ENCODE results near the gene C3orf20.
"Not testable (repeated sequence)": the region's sequence is repeated elsewhere in the genome, so short reads cannot be mapped to it uniquely, and the experiment has no call there.

C3orf20 gene

DNA sequence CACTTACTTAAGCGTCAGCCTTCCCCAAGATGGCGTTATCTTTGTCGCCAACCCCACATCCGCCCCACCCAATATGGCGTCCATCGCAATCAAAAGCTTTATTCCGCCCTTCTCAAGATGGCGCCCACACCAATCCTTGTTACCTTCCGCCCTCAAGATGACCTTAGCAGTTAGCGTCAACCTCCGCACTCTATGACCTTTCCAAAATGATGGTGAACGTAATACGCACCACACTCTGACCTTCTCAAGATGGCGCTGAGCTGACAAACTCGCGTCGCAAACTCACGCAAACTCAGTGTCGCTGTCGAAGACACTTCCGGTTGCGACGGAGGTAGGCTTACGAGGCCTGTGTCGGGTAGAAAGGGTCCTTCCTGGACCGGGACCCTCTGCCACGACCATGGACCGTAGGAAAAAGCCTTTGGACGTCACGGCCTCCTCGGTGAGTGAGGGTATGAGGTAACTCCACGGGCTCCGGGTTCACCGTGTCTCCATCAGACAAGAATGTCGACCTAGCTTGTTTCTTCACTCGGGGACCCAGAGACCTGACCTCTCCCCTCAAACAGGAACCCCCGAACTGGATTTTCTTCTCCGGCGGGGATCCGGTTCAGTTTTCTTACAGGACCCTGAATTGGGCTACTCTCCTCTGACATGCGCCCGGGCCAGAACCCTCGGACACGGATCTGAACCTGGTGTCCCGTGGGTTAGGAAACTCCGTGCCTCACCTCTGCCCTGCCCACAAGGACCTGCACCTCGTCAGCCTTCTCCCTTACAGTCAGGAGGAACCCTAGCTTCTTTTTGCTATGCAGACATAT lies 23.3 kb upstream of the C3orf20 start, which contains the start of gene CCDC174:
TSS of gene CCDC174 (plus strand) at position 323 of the 812 bp plus-strand sequence. CDS start at position 398, 75 bp downstream.
- peak; percentile 97 for DNase-seq

DNA sequence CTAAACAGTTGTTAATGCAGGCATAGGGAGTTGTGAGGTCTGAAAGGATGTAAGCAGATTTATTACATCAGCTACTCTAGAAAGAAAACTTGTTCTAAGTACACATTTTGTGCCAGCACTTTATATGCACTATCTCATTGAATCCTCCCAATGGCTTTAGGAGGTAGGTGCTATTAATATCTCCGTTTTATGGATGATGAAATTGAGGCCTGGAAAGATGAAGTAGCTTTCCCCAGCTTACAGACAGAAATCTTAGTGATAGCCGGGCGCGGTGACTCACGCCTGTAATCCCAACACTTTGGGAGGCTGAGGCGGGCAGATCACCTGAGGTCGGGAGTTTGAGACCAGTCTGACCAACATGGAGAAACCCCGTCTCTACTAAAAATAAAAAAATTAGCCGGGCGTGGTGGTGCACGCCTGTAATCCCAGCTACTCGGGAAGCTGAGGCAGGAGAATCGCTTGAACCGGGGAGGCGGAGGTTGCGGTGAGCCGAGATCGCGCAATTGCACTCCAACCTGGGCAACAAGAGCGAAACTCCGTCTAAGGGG lies 22.5 kb upstream of the C3orf20 start:
- not testable (repeated sequence) for DNase-seq

DNA sequence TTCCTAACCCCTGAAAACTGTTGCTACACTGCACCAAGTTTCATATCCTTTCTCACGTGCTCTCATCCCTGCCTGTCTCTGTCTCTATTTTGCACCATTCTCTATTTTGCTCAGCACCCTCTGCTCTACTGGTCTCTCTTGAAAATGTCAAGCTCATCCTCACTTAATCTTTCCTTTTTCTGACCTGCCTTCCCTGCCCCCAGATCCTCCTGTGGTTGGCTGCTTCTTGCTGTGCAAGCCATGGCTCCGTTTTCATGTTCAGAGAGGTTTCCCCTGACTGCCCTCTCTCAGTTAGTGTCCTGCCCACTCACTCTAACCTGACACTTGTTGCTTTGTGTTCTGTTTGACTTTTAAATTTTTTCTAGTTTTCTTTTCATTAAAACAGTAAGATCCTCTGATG lies 17.4 kb upstream of the C3orf20 start:
- no peak for DNase-seq

DNA sequence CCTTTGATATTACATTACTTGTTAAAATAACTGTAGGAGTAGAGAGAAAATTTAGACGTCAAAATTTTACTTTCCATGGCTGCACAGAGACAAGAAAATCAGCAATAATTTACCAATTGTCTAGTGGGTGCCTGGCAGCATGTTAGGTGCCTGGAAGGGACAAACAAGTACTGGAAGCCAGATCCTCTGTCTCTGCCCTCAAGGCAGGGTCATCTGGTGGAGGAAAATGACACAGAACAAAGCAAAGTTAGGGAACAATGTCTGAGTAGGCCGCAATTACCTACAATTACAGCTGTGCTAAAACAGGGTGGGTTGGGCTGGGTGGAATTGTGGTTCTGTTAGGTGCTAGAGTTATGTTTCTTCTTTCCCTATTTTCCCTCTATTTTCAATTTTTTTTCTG lies 16.0 kb upstream of the C3orf20 start:
- no peak for DNase-seq

DNA sequence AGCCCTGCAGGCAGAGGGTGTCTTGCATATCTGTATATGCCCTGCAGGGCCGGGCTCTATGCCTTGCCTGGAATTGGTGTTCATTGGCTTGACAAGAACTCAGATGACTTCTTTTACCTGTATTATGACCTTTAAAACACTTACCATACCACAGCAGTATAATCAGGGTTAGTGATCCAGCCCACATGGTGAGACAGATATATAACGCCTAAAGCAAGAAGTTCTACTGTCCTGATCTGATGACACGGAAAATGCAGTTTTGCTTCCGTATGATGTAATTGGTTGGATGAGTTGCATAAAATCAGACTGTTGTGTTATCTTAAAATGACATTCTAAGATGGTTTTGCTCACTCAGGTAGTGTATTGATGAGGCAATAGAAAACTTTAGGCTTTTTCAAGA lies 14.0 kb upstream of the C3orf20 start:
- DNase-seq = no peak

DNA sequence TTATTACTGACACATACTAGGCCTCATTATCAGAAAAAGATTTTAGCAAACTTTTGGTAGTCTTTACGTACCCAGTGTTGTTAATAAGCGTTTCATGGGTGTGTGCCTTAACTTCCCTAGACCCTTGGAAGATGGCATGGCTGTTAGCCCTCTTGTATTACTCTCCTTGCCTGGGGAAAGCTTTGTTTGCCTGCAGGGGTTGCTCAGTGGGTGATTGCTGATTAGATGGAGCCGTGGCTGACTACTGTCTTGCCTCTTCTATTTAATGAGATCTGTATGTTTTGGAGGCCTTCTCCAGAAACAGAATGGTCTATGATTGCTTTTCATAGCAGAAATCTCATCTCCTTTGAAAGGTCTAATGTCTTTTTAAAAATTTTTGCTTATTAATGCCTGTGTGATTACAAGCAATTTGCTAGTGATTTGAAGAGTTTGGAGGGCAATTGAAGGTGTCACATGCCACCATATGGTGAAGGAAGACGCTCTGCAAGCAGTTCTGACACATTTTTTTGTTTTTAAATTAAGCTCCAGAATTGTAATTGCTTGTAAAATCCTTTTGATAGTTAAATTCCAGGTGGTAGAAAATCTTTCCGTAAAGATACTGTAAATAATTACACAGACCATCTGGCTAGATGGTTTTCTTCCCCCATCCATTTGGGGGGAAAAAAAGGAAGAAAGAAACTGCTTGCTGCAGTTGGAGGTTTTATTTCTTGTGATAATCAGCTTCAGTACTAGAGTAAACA lies 11.4 kb upstream of the C3orf20 start:
- no peak for DNase-seq

DNA sequence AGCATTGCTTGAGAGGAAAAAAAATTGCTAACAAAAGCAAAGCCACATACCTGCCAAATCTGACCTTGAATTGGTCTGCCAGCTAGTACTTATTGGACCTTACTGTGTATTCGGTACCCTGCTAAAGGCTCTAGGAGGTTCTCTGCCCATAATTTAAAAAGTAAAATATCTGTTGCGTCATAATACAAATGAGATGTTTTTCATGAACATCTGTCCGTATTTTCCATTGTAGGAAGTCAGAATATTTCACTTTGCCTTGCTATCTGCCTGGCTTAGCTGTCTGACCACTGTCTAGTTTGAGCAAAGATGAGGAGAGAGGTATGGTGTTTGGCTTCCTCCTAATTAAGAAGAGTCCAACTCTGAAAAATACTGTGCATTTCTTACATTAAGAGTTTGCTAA lies 10.8 kb upstream of the C3orf20 start:
- DNase-seq = no peak

DNA sequence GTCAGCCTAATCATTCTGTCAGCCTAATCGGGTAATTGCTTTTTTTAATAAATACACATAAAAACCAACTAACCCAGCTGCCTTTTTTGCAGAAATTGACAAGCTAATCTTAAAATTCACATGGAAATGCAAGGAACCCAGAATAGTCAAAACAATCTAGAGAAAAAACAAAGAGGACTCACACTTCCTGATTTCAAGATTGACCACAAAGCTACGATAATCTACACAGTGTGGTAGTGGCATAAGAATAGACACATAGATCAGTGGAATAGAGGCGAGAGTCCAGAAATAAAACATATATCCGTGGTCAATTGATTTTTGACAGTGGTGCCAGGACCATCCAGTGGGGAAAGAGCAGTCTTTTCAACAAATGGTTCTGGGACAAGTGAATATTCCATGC lies 2.4 kb upstream of the C3orf20 start:
- DNase-seq = no peak

DNA sequence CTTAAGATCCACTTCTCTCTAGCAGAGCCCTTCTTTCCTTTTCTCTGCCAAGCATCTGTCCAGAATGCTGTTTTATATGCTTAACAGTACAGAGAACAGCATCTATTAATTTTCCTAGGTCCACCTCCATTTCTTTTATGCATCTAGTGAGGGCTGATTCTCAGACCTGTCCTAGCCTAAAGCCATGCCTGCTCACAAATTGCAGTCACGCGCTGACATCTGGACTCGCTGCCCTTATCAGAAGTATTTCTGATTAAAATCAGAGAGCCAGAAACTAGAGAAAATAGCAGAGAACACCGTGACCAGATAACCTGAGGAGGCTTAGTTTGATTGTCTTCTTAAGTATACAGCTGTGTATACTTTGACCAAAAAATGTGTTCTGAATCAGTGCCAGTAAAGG lies 1.9 kb downstream of the C3orf20 start:
- no peak for DNase-seq

DNA sequence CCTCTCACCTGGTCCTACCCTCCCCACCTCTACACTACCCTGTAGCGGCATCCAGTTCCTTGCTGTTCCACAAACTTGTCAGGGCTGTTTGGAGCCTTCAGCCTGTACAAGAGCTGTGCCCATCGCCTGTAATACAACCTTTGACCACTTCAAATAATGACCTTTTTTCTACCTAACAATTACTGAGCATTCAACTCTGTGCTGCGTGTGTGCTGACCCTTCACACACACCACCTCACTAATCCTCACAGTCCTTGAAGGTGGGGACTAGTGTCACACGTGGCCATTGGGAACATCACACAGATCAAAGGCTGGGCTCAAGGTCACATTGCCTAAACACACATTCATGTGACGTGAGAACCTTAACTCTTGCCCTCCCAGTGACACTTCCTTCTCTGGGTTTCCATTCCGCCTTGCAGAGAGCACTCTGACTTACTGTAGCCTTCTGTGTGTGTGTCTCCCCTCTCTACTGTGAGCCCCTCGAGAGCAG lies 3.1 kb downstream of the C3orf20 start:
- no peak for DNase-seq

DNA sequence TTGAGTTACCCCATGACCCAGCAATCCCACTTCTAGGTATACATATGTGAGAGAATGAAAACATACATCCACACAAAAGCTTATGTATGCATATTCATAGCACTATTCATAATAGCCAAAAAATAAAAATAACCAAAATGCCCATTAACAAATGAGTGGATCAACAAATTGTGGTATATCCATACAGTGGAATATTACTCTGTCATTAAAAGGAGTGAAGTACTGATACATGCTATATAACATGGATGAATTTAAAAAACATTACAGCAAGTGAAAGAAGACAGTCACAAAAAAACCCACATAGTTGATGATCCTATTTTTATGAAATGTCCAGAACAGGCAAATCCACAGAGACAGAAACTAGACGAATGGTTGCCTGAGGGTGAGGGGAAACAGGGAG lies 5.2 kb downstream of the C3orf20 start:
- no peak for DNase-seq

DNA sequence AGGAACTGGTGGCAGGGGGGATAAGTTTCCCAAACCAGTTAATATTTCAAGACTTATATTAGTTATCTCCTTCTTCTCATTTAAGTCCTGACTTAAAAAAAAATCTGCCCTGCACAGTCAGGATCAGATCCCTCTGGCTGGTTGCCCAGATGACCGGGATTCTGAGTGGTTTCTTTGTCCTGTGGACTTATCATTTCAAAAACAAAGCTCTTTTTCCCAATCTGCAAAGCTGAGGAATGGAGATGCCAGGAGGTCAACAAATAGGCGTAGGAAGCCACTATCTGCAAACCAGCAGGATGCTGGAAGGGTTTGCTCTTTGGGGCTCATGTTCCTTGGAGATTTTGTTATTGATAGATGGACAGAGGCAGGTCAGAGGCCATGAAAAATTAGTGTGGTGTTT lies 5.8 kb downstream of the C3orf20 start:
- DNase-seq = no peak

DNA sequence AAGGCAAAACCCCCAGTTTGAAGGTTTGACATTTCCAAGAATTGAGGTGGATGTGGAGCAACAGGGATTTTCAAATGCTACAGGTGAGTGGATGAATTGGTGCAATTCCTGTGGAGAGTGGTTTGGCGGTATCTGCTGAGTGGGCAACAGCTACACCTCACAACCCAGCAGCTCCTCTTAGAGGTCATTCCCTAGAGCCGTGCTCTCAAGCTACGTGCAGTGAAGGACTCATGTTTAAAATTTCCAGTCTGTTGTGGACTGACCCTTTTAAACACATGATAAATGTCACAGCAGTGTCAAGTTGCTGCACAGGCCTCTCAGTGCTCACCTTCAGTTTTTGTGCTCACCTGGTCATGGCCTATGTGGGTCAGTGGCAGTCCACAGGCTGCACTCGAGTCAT lies 9.5 kb downstream of the C3orf20 start:
- no peak for DNase-seq

DNA sequence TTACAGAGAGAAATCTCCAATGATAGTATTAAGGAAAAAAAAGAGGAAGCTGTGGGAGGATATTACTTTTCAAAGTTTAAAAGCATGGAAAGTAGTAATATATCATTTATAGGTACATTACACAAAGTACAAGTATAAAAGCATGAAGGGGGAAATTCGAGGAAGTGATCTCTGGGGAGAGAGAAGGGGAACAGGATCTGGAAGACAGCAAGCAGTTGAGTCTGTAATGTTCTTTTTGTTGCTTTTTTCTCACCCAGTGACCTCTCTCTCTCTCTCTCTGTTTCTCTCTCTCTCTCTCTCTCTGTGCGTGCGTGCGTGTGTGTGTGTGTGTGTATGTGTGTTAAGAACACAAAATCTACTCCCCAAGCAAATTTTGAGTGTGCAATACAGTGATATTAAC lies 10.2 kb downstream of the C3orf20 start:
- DNase-seq = no peak

DNA sequence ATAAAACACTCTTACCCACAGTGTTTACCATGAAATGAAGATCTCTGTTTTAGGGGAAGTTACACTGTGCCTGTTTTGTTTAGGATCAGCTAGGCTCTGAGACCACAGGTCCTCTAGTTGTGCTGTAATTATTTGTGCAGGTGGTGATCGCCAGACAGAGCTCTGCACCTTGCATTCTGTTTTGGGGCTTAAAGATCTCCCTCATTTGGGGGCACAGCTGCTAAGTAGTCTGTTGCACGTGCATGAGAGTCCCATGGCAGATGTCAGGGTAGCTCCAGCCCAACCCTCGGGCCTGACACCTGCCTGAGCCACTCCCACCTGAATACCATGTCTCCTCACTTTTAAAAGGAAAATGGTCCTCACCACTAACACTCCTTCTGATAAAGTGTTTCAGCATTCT lies 12.4 kb downstream of the C3orf20 start:
- no peak for DNase-seq

DNA sequence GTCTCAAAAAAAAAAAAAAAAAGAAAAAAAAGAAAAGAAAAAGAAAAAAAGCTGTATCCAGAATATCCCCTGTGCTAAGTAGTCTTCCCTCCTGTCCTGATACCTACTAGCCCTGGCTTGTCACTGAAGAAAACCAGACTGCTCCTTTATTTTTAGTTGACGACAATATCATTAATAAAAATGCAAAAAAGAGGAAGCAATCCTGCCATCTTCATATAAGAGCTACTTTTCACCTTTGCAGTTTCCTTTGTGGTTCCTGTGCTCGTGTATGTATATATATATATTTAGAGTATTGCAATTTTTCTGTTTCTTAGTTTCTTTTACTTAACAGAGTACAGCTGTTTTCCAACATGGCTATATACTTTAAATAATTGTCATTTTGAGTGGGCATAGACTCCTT lies 13.6 kb downstream of the C3orf20 start:
- DNase-seq = no peak

DNA sequence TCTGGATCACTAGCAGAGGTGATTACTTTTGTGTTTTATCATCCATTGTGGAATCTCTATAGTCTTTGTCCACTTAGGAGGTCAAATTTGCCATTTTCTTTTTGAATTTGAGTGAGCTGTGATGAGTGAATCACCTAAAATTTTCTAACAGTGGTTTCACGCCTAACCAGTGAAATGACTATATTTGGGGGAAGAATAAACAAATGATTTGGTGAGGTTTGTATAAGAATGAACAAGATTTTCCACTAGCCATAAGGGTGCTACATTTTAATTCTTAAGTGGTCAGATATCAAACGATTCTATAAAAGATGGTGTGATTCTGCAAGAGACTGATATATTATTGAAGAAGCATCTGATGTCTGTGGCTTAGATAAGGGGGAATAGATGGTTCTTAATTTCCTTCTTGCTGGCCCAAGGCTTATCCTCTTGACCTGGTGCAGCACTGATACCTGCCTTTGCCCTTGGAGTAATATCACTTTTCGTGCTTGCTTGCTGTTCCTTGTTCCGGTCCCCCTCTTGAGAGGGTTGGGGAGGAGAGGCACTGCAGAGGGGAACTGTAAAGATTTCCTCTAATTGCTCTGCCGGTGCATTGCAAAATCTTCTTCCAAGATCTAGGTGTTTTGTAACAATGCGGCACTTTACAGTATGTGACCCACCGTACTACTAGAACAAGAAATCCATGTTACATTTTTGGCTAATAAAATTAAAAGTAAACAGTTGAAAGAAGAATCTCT lies 14.5 kb downstream of the C3orf20 start:
- DNase-seq = no peak

DNA sequence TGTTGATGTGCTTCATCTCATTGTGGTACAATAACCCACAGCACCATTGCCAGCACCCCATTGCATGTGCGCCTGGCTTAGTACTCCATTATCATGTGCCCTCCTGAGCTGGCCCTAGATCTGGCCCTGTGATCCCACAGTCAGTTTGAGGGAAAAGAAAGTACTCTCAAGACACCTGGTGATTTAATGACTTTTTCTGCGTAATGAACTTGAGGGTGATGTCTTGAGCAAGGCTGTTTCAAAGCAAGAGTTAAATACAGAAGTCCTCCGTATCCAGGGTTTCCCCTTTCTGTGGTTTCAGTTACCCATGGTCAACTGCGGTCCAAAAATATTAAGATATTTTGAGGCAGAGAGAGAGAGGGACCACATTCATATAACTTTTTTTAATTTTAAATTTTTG lies 16.3 kb downstream of the C3orf20 start:
- no peak for DNase-seq

DNA sequence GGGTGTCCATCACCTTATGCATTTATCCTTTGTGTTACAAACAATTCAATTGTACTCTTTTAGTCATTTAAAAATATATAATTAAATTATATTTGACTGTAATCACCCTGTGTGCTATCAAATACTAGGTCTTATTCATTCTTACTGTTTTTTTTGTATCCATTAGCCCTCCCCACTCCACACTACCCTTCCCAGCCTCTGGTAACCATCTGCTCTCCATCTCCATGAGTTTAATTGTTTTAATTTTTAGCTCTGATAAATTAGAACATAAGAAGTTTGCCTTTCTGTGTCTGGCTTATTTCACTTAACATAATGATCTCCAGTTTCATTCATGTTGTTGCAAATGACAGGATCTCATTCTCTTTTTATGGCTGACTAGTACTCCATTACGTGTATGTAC lies 16.8 kb downstream of the C3orf20 start:
- no peak for DNase-seq

DNA sequence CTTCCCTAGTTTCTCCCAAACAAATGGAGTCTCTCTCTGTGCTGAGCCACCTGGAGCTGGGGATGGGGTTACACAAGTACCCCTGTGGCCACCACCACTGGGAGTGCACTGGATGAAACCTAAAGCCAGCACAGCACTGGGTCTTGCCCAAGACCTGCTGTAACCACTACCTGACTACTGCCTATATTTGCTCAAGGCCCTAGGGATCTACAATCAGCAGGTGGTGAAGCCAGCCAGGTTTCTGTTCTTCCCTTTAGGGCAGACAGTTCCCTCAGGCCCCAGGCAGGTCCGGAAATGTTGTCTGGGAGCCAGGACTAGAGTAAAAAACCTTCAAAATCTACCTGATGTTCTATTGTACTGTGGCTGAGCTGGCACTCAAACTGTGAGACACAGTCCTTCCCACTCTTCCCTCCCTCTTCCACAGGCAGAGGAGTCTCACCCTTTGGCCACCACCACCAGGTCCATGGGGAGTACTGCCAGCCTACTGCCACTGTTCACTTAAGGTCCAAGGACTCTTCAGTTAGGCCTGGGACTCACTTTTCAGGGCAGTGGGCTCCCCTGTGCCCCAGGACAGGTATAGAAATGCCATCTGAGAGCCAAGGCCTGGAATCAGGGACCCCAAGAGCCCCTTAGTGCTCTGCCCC lies 23.8 kb downstream of the C3orf20 start:
- DNase-seq = no peak

DNA sequence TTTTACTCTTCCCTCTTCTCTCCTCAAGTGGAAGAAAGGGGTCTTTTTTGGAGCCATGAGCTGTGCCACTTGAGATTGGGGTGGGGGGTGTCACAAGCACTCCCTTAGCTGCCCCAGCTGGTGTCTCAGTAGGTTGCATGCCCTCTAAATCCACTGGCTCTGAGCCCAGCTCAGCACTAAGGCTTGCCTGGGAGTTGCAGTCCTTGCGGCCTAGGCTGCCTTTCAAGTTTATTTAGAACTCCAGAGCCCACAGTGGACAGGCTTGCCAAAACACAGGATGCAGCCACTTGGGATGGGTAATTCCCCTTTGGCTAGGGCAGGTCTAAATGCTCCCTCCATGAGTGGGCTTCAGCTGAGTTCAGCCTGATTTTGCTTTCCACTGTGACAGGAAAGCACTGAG lies 24.7 kb downstream of the C3orf20 start:
- no peak for DNase-seq

DNA sequence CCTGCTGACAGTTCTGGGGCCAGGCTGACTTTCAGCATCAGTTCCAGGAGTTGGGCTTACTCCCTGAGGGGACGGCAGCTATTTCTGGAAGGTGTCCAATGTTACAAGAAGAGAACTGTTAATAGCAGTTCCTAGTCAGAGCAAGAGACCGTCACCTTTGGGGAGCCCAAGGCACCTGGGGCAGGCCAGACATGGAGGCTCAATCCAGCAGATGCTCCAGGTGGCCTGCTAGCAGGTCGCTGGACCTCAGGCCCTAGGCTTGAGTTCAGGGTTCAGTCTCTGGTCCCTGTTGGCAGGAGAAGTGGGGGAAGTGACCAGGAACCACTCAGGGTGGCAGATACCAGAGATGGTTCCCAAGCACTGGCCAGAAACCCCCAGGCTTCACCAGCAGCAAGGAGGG lies 25.9 kb downstream of the C3orf20 start:
- no peak for DNase-seq

DNA sequence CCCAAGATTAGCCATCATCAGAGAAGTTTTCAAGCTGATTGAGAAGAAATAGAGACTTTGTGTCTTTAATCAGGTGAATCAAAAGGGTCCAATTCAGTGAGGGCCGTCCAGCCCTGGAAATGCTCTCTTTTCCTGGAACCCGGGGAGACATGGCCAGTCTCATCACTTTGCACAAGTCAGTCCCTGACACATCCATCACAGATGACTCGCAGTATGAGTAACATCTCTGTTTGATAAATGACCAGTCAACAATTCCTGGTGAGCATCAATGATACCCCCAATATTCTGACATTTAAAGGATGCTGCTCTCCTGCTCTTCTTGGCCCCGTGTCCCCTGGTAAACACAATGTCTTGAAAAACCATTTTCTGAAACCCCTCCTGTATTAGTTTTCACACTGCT lies 26.7 kb downstream of the C3orf20 start:
- DNase-seq = no peak

All from CD4-positive, alpha-beta T cell treated with Interferon gamma for 1 hour (primary cell).